AG08396 (cell line): ENCODE measurements around the gene KCNH2.

ENCODE experiments used
- DNase-seq: peaks from one replicate; pipeline ENCODE4 v3.0.0; 2012; ENCODE audit warnings: low spot score, mixed read lengths

KCNH2 gene

GRCh38 chr7:150947761-150948651, 30.1 kb downstream of the KCNH2 start:
- no peak for DNase-seq

GRCh38 chr7:150947241-150947745, 30.8 kb downstream of the KCNH2 start:
- no peak for DNase-seq

GRCh38 chr7:150946421-150947240, 31.5 kb downstream of the KCNH2 start:
- DNase-seq: no peak

GRCh38 chr7:150945853-150946420, 32.2 kb downstream of the KCNH2 start:
- DNase-seq: peak; percentile 9

GRCh38 chr7:150945171-150945852, 32.8 kb downstream of the KCNH2 start:
- DNase-seq: peak; percentile 6

- DNase-seq: no peak
These were observed 33.8 kb downstream of the KCNH2 start for GRCh38 chr7:150944066-150945042.

- DNase-seq: no peak
These were observed 34.7 kb downstream of the KCNH2 start for GRCh38 chr7:150943453-150943814.

- no peak for DNase-seq
These were observed 35.3 kb downstream of the KCNH2 start for GRCh38 chr7:150942591-150943452.

- DNase-seq: no peak
These were observed 36.0 kb downstream of the KCNH2 start for GRCh38 chr7:150942001-150942590.

GRCh38 chr7:150941351-150942000, 36.6 kb downstream of the KCNH2 start:
- DNase-seq: no peak

- no peak for DNase-seq
These were observed 37.6 kb downstream of the KCNH2 start for GRCh38 chr7:150940431-150941102.

- no peak for DNase-seq
These were observed 38.7 kb downstream of the KCNH2 start for GRCh38 chr7:150939466-150939865.

- no peak for DNase-seq
These were observed 39.1 kb downstream of the KCNH2 start for GRCh38 chr7:150939052-150939451.

- no peak for DNase-seq
These were observed 39.6 kb downstream of the KCNH2 start for GRCh38 chr7:150938566-150938965.

- DNase-seq: no peak
These were observed 40.1 kb downstream of the KCNH2 start for GRCh38 chr7:150937848-150938561.

- no peak for DNase-seq
These were observed 42.1 kb downstream of the KCNH2 start for GRCh38 chr7:150936018-150936417.

- DNase-seq: no peak
These were observed 43.0 kb downstream of the KCNH2 start for GRCh38 chr7:150935149-150935548.
